ENCODE data around the gene VENTX.

VENTX gene, protein sequence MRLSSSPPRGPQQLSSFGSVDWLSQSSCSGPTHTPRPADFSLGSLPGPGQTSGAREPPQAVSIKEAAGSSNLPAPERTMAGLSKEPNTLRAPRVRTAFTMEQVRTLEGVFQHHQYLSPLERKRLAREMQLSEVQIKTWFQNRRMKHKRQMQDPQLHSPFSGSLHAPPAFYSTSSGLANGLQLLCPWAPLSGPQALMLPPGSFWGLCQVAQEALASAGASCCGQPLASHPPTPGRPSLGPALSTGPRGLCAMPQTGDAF

GRCh38 chr10:133237588-133238465 lies at the start of gene VENTX:
VENTX (plus strand) TSS chr10:133237855; CDS start chr10:133237915, 60 bp downstream.
- no peak for DNase-seq (ENCODE audit: low read depth in 1 of 2, low spot score in 1 of 2)

DNA sequence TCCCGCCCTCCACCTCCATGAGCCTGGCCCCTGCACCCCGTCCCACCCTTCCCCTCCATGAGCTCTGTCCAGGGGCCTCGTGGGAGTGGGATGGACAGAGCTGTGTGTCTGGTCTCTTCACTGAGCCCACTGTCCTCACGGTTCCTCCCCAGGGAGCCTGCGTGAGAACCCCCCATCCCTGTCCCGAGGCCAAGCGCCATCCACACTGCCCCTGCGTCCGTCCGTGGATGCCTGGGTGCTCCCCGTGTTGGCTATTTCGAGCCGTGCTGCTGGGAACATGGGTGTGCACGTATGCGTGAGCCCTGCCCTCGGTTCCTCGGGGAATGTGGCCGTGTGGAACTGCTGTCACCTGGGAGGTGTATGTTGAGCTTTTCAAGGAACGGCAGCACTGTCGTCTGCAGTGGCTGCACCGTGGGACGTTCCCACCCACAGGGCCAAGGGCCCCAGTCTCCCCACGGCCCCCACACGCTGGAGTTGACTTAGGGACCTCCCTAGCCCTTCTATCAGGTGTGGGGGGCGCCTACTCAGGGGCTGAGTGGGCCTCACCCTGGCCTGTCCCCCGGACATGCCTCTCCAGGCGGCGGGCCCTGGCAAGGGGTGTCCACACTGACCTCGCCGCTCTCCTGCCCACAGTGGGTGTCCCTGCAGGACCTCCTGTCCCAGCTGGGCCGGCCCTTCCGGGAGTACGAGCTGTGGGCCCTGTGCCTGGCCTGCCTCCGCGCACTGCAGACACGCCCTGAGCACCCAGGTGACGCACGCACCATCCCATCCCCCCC lies 49.6 kb upstream of the VENTX start:
- DNase-seq (ENCODE audit: low read depth in 1 of 2, low spot score in 1 of 2), result no peak

- no peak for DNase-seq (ENCODE audit: low read depth in 1 of 2, low spot score in 1 of 2)
Observed at GRCh38 chr10:133189256-133189655, 48.4 kb upstream of the VENTX start.

DNA sequence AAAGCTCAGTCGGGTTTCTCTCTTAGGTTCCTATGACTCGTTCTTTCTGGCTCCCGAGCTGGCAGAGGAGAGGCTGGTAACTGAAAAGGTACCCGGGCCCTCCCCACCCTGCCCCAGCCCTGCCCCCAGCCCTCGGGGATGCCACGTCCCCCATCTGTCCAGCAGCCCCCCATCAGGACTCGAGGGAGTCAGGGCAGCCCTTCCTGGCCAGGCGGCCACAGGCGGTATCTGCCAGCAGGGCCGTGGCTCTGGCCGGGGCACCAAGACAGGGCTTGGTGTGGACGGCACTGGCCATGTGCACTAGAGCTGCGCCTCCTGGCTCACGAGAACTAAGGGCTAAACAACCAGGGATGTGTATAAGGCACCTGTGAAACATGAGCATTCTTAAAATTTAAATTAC lies 47.9 kb upstream of the VENTX start:
- DNase-seq (ENCODE audit: low read depth in 1 of 2, low spot score in 1 of 2), result no peak

DNA sequence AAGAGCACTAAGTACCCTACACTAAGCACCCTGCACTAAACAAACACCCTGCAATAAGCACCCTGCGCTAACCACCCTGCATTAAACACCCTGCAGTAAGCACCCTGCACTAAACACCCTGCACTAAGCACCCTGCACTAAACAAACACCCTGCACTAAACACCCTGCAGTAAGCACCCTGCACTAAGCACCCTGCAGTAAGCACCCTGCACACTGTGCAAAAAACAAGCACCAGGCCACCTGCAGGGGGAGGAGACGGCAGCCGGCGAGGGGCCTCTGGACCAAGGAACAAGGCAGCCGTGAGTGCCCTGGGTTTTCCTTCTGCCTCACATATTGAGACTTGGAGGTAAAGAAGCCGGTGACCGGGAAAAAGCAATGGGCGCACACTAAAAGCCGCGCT lies 47.4 kb upstream of the VENTX start:
- no peak for DNase-seq (ENCODE audit: low read depth in 1 of 2, low spot score in 1 of 2)

DNA sequence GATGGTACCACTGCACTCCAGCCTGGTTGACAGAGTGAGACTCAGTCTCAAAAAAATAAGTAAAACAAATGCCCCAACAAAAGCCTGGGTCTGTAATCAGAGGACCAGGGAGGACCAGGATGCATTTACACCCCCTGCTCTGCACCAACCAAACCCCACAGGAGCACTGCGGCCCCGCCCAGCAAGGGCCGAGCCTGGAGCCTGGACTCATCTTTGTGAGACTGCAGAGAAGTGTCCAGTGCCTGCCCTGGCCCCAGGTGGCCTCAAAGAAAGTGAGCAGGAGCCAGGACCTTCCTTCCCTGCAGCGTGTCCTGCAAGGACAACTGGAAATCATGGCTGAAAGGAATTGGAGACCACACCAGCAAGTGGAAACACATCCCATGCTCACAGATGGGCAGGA lies 46.0 kb upstream of the VENTX start:
- no peak for DNase-seq (ENCODE audit: low read depth in 1 of 2, low spot score in 1 of 2)

- no peak for DNase-seq (ENCODE audit: low read depth in 1 of 2, low spot score in 1 of 2)
Observed at GRCh38 chr10:133194151-133194550, 43.5 kb upstream of the VENTX start.

DNA sequence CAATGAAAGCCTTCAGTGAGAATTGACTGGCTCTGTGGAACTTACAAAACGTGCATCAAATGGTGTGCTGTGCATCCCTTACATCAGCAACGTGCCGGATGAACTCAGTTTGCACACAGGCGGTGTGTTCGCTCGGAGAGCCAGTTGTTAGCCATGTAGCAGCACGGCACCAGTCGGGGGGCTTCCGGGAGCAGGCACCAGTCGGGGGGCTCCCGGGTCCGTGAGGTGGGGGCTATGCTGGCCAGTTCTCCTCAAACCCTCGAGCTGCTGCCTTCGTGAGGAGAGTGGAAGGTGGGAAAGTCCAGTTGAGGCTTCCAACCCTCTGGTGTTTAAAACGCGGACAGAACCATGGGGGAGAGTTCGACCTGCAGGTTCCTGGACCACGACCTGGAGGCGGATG lies 42.6 kb upstream of the VENTX start:
- no peak for DNase-seq (ENCODE audit: low read depth in 1 of 2, low spot score in 1 of 2)

- no peak for DNase-seq (ENCODE audit: low read depth in 1 of 2, low spot score in 1 of 2)
Observed at GRCh38 chr10:133195611-133196010, 42.0 kb upstream of the VENTX start.

- no peak for DNase-seq (ENCODE audit: low read depth in 1 of 2, low spot score in 1 of 2)
Observed at GRCh38 chr10:133196221-133196915, 41.3 kb upstream of the VENTX start.

DNA sequence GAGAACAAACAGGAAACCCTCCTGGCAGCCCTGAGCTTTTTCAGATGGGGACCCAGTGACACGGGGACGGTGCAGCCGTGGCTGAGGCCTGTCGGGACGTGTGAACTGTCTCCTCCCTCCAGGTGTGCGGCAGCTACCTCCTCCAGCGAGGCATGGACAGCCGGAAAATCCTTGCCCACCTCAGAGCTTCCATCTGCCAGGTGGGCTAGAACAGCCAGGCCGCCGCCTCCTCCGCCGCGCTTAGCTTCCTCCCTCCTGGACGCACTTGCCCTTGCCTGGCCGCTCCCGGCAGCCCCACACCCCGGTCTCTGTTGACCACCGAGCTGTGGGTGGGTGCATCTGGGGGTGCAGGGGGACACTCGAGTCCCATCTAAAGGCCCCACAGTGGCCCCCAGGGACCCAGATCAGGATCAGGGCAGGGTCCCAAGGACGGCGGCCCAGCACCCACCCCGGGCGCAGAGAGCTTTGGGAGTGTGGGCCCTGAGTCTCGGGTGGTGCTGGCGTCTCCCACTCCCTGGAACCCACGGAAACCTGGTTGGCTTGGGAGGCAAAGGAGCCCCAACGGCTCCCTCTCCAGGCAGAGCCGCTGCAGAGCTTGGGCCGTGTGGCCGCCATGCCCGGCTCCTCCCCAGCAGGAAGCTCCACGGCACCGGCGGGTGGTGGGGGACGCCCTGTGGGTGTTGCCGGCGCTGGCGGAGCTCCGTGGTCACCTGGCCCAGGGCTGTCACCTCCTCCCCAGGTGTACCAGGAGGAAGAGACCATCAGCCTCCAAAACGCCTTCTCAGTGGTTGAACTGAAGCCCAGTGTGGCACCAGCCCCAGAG lies 40.5 kb upstream of the VENTX start:
- no peak for DNase-seq (ENCODE audit: low read depth in 1 of 2, low spot score in 1 of 2)

DNA sequence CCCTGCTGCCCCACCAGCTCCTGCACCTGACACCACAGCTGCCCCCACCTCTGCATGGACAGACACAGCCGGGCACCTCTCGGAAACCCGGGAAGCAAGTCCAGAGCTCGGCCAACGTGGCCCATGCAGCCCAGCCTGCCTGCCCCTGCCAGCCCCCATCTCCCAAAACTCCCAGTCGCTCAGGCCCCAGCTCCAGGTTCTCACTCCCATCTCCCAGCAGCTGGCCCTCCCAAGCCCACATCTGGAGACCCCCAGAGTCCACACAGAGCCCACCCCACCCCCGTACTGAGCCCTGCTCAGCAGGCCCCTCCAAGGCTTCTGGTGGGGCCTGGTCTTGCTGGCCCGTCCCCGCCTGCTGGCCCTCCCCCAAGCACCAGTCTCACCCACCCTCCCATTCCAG lies 39.9 kb upstream of the VENTX start:
- no peak for DNase-seq (ENCODE audit: low read depth in 1 of 2, low spot score in 1 of 2)

DNA sequence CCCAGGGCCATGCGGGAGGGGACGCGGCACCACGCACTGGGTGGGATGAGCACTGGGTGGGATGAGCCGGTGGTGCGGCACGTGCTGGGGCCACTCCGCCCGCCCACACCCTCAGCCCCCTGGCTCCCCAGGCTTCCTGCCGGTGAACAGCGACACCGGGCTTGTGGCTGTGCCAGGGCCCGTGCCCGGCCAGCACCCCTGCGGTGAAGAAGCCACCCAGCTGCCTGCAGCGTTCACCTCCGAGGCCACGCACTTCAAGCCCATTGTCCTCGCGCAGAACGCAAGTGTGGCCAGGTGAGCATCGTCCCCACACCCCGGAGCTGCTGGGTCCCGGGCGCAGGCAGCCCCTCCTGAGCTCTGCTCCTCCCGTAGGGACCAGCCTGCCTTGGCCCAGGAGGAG lies 39.4 kb upstream of the VENTX start:
- no peak for DNase-seq (ENCODE audit: low read depth in 1 of 2, low spot score in 1 of 2)

- DNase-seq (ENCODE audit: low read depth in 1 of 2, low spot score in 1 of 2), result no peak
Observed at GRCh38 chr10:133198621-133199487, 38.8 kb upstream of the VENTX start.

DNA sequence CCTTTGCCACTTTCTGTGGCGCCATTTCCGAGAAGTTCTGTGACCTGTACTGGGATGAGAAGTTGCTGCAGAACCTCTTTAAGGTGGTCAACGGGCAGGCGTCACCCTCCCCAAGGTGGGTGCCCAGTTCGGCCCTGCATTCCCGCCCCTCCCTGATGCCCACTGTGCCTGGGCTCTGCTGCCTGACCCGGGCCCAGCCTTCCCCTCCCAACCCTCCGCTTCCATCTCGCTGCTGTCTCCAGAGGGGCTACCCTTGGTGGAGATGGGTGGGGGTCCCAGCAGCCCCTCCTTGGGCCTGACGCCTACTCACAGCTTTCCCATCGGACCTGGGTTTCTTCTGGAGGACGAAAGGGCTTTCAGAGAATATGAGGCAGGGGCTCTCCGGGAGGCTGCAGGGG lies 38.2 kb upstream of the VENTX start:
- DNase-seq (ENCODE audit: low read depth in 1 of 2, low spot score in 1 of 2), result no peak

GRCh38 chr10:133199992-133200611 lies 37.6 kb upstream of the VENTX start:
- DNase-seq (ENCODE audit: low read depth in 1 of 2, low spot score in 1 of 2), result no peak

DNA sequence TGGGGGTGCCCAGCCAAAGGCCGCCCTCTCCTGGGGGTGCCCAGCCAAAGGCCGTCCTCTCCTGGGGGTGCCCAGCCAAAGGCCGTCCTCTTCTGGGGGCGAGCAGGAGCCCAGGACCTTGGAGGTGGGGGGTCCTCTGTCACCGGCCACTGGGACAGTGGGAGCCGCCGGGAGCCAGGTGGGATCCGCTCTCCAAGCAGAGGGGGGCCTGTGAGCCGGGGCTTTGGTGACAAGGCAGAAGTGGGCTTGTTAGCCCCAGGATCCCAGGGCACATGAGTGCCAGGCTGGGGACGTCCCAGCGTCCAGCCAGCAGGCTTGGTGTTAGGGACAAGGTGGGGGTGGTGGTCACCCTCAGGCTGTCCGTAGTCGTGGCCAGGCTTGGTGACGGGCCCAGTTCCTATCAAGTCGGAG lies 37.0 kb upstream of the VENTX start:
- DNase-seq (ENCODE audit: low read depth in 1 of 2, low spot score in 1 of 2), result no peak

DNA sequence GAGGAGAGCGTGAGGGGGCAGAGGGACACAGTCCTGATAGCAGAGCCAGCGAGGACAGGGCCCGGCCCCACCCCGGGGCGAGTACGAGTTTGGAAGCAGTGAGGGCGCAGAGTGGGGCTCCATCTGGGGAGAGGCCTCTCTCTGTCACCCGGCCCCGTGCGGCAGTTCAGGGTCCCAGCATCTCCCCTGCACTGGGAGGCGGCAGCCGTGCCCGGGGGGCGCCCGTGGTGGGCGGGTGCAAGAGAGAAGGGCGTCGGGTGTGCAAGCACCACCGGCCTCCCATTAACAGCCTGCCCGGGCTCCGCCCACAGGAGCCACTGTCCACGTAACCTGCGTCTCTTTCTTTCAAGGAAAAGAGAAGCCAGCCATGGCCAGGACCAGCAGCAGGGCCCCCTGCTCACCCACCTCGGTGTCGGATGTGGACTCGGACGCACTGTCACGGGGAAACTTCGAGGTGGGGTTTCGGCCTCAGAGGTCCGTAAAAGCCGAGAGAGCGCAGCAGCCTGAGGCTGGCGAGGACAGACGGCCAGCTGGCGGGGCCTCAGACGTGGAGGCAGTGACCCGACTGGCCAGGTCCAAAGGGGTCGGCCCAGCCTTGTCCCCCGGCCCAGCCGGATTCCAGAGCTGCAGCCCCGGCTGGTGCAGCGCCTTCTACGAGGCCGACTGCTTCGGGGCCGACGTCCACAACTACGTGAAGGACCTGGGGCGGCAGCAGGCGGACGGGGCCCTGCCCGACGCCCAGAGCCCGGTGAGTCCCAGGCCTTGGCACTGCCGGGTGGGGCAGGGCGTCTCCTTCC lies 36.3 kb upstream of the VENTX start:
- no peak for DNase-seq (ENCODE audit: low read depth in 1 of 2, low spot score in 1 of 2)

Measured in activated CD4-positive, alpha-beta T cell treated with anti-CD3 and anti-CD28 coated beads, Interleukin-2, amount 50 U/mL, for 24 hours (primary cell).